ENCODE measurements around the gene ACOT13.
A peak's percentile ranks its signal among the peaks of the same experiment; 100 is the strongest.

The ACOT13 gene

DNA sequence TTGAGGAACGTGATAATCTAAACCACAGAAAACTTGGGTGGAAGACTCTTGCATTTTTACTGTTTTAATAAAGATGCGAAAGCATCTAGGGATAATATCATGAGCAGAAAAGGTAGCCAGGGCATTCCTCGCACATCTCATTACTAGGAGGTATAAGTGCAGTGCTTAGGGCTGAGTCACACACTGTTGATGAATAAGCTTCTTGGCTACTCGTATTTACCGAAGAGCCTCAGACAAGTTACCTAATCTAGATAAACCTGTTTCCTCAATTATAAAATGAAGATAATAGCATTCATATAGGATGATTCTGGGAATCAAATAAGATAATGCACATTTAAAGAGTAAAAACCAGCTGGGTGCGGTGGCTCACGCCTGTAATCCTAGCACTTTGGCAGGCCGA is 20.1 kb upstream of the ACOT13 start:
- peak overlapping the region; percentile 63 for H3K4me3 ChIP-seq (ENCODE audit: low read depth, low read length, poor library complexity, severe bottlenecking)
- no peaks in the 10 kb centered on the region for H3K27me3 ChIP-seq (ENCODE audit: insufficient read depth, low read length)
- H3K79me2 ChIP-seq (ENCODE audit: insufficient read depth, low read length) = no peaks in the 10 kb centered on the region
- H3K9me3 ChIP-seq (ENCODE audit: low read length) = no peaks in the 10 kb centered on the region
- TF ChIP-seq EZH2 (IDR thresholded peaks at IDR 0.05; ENCODE audit: borderline replicate concordance, low read length) = no peak
- TF ChIP-seq, protein P1, sequence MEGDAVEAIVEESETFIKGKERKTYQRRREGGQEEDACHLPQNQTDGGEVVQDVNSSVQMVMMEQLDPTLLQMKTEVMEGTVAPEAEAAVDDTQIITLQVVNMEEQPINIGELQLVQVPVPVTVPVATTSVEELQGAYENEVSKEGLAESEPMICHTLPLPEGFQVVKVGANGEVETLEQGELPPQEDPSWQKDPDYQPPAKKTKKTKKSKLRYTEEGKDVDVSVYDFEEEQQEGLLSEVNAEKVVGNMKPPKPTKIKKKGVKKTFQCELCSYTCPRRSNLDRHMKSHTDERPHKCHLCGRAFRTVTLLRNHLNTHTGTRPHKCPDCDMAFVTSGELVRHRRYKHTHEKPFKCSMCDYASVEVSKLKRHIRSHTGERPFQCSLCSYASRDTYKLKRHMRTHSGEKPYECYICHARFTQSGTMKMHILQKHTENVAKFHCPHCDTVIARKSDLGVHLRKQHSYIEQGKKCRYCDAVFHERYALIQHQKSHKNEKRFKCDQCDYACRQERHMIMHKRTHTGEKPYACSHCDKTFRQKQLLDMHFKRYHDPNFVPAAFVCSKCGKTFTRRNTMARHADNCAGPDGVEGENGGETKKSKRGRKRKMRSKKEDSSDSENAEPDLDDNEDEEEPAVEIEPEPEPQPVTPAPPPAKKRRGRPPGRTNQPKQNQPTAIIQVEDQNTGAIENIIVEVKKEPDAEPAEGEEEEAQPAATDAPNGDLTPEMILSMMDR (IDR thresholded peaks at IDR 0.05; ENCODE audit: low read length) = no peak
- no peak overlapping the region; the same call in 1 of the 2 replicates for H3K9ac ChIP-seq (ENCODE audit: low read length)
- H3K4me2 ChIP-seq (ENCODE audit: low read length) = peak overlapping the region; percentile 68
- peak overlapping the region; percentile 31 for H3K27ac ChIP-seq (ENCODE audit: low read depth, low read length, poor library complexity, severe bottlenecking)
- H3K4me1 ChIP-seq (ENCODE audit: insufficient read depth, low read length, severe bottlenecking) = peaks cover 30% of the 10 kb centered on the region
- H2AFZ ChIP-seq (ENCODE audit: low read length) = peak overlapping the region; percentile 80
- H3K36me3 ChIP-seq (ENCODE audit: insufficient read depth, low read length) = peaks cover 17% of the 10 kb centered on the region
- no peaks in the 10 kb centered on the region for H4K20me1 ChIP-seq (ENCODE audit: insufficient read depth, low read length)
- H3K9me2 ChIP-seq (ENCODE audit: low read depth, low read length) = no peaks in the 10 kb centered on the region
- H3F3A ChIP-seq (ENCODE audit: insufficient read depth, low read length) = no peaks in the 10 kb centered on the region

DNA sequence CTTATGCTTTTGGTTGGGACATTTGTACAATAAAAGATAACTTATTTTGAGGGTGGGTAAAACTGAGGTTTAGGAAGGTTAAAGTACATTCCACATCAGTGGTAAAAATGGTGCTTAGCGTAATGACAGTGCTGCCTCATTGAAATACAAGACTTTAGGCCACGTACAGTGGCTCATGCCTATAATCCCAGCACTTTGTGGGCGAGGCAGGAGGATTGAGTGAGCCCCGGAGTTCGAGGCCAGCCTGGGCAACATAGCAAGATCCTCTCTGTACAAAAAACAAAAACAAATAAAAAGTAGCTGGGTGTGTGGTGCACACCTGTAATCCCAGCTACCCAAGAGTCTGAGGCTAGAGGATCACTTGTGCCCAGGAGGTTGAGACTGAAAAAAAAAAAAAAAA is 18.6 kb upstream of the ACOT13 start:
- H2AFZ ChIP-seq (ENCODE audit: low read length) = no peak overlapping the region
- no peak for TF ChIP-seq EZH2 (IDR thresholded peaks at IDR 0.05; ENCODE audit: borderline replicate concordance, low read length)
- TF ChIP-seq, protein P1 (IDR thresholded peaks at IDR 0.05; ENCODE audit: low read length) = no peak
- H3K4me3 ChIP-seq (ENCODE audit: low read depth, low read length, poor library complexity, severe bottlenecking) = no peak overlapping the region
- H3K9me3 ChIP-seq (ENCODE audit: low read length) = no peaks in the 10 kb centered on the region
- H3F3A ChIP-seq (ENCODE audit: insufficient read depth, low read length) = no peaks in the 10 kb centered on the region
- no peaks in the 10 kb centered on the region for H3K79me2 ChIP-seq (ENCODE audit: insufficient read depth, low read length)
- peaks cover 32% of the 10 kb centered on the region for H3K36me3 ChIP-seq (ENCODE audit: insufficient read depth, low read length)
- H3K27me3 ChIP-seq (ENCODE audit: insufficient read depth, low read length) = no peaks in the 10 kb centered on the region
- no peak overlapping the region for H3K4me2 ChIP-seq (ENCODE audit: low read length)
- H3K4me1 ChIP-seq (ENCODE audit: insufficient read depth, low read length, severe bottlenecking) = peaks cover 30% of the 10 kb centered on the region
- no peaks in the 10 kb centered on the region for H4K20me1 ChIP-seq (ENCODE audit: insufficient read depth, low read length)
- H3K27ac ChIP-seq (ENCODE audit: low read depth, low read length, poor library complexity, severe bottlenecking) = no peak overlapping the region
- no peak overlapping the region for H3K9ac ChIP-seq (ENCODE audit: low read length)
- no peaks in the 10 kb centered on the region for H3K9me2 ChIP-seq (ENCODE audit: low read depth, low read length)

DNA sequence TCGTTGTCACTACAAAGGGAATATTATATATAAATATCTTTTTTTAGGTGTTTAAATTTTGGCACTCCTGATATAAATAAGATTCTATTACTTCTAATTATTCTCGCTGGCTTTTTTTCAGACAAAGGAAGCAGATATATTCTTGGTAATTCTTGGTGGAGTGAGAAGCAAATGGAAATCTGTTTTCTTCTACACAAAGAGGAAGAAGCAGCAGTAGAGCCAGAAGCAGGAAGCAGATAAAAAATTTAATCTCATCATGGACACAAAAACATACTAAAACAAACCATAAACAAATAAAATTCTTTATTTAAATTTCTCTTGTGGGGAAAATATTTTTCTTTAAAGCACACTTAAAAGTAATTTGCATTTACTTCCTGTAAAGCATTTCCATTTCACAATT is 17.2 kb upstream of the ACOT13 start:
- no peaks in the 10 kb centered on the region for H3K9me3 ChIP-seq (ENCODE audit: low read length)
- H3K9ac ChIP-seq (ENCODE audit: low read length) = no peak overlapping the region
- no peaks in the 10 kb centered on the region for H3K27me3 ChIP-seq (ENCODE audit: insufficient read depth, low read length)
- no peak overlapping the region for H2AFZ ChIP-seq (ENCODE audit: low read length)
- no peak overlapping the region for H3K4me3 ChIP-seq (ENCODE audit: low read depth, low read length, poor library complexity, severe bottlenecking)
- no peaks in the 10 kb centered on the region for H4K20me1 ChIP-seq (ENCODE audit: insufficient read depth, low read length)
- H3K36me3 ChIP-seq (ENCODE audit: insufficient read depth, low read length) = peaks cover 47% of the 10 kb centered on the region
- peak overlapping the region; percentile 5 for H3K27ac ChIP-seq (ENCODE audit: low read depth, low read length, poor library complexity, severe bottlenecking)
- no peaks in the 10 kb centered on the region for H3K79me2 ChIP-seq (ENCODE audit: insufficient read depth, low read length)
- TF ChIP-seq EZH2 (IDR thresholded peaks at IDR 0.05; ENCODE audit: borderline replicate concordance, low read length) = no peak
- TF ChIP-seq, protein P1 (IDR thresholded peaks at IDR 0.05; ENCODE audit: low read length) = no peak
- H3K4me1 ChIP-seq (ENCODE audit: insufficient read depth, low read length, severe bottlenecking) = peaks cover 23% of the 10 kb centered on the region
- no peak overlapping the region for H3K4me2 ChIP-seq (ENCODE audit: low read length)
- H3F3A ChIP-seq (ENCODE audit: insufficient read depth, low read length) = no peaks in the 10 kb centered on the region
- no peaks in the 10 kb centered on the region for H3K9me2 ChIP-seq (ENCODE audit: low read depth, low read length)
